ENCODE results near the gene PLA2G7.

Gene PLA2G7

GRCh38 chr6:46677314-46677654 lies 57.9 kb downstream of the PLA2G7 start:
- no peaks in the 10 kb centered on the region for H3K4me1 Mint-ChIP-seq
- H3K36me3 Mint-ChIP-seq, result no peaks in the 10 kb centered on the region
- no peak overlapping the region for H3K27ac Mint-ChIP-seq
- no peak overlapping the region for H3K4me3 Mint-ChIP-seq
- H3K9me3 Mint-ChIP-seq, result no peaks in the 10 kb centered on the region
- peaks cover 2% of the 10 kb centered on the region for H3K27me3 Mint-ChIP-seq

- H3K4me1 Mint-ChIP-seq, result no peaks in the 10 kb centered on the region
- peaks cover 2% of the 10 kb centered on the region for H3K27me3 Mint-ChIP-seq
- H3K27ac Mint-ChIP-seq, result no peak overlapping the region
- no peaks in the 10 kb centered on the region for H3K36me3 Mint-ChIP-seq
- H3K4me3 Mint-ChIP-seq, result no peak overlapping the region
- H3K9me3 Mint-ChIP-seq, result no peaks in the 10 kb centered on the region
These were observed 58.4 kb downstream of the PLA2G7 start for GRCh38 chr6:46676604-46677313.

GRCh38 chr6:46674410-46674809 lies 60.8 kb downstream of the PLA2G7 start:
- H3K4me1 Mint-ChIP-seq, result no peaks in the 10 kb centered on the region
- H3K4me3 Mint-ChIP-seq, result no peak overlapping the region
- H3K36me3 Mint-ChIP-seq, result no peaks in the 10 kb centered on the region
- no peak overlapping the region for H3K27ac Mint-ChIP-seq
- H3K27me3 Mint-ChIP-seq, result peaks cover 2% of the 10 kb centered on the region
- no peaks in the 10 kb centered on the region for H3K9me3 Mint-ChIP-seq

- Mint-ChIP-seq H3K9me3 (no peaks in the 10 kb centered on the region), H3K27ac (no peak overlapping the region), H3K4me1 (no peaks in the 10 kb centered on the region), H3K27me3 (no peaks in the 10 kb centered on the region), H3K4me3 (no peak overlapping the region), H3K36me3 (no peaks in the 10 kb centered on the region)
These were observed 67.8 kb downstream of the PLA2G7 start for GRCh38 chr6:46667377-46667776.

- Mint-ChIP-seq H3K9me3 (no peaks in the 10 kb centered on the region), H3K4me1 (no peaks in the 10 kb centered on the region), H3K36me3 (no peaks in the 10 kb centered on the region), H3K4me3 (no peak overlapping the region), H3K27me3 (peaks cover 7% of the 10 kb centered on the region), H3K27ac (no peak overlapping the region)
These were observed 73.7 kb downstream of the PLA2G7 start for GRCh38 chr6:46661483-46661882.

GRCh38 chr6:46657642-46658041 lies 77.5 kb downstream of the PLA2G7 start:
- Mint-ChIP-seq H3K27ac (no peak overlapping the region), H3K9me3 (no peaks in the 10 kb centered on the region), H3K4me3 (no peak overlapping the region), H3K4me1 (peaks cover 8% of the 10 kb centered on the region), H3K36me3 (no peaks in the 10 kb centered on the region), H3K27me3 (peaks cover 24% of the 10 kb centered on the region)

- Mint-ChIP-seq H3K9me3 (no peaks in the 10 kb centered on the region), H3K36me3 (no peaks in the 10 kb centered on the region), H3K4me3 (no peak overlapping the region), H3K27ac (no peak overlapping the region), H3K27me3 (peaks cover 36% of the 10 kb centered on the region), H3K4me1 (peaks cover 16% of the 10 kb centered on the region)
These were observed 79.4 kb downstream of the PLA2G7 start for GRCh38 chr6:46655803-46656202.
